NB4 (cell line): ENCODE results near the gene FMNL1.
"Not testable (repeated sequence)": the region's sequence is repeated elsewhere in the genome, so short reads cannot be mapped to it uniquely, and the experiment has no call there.

Experiments
- DNase-seq: peaks from one replicate; pipeline ENCODE4 v3.0.0; 2010; ENCODE audit warnings: low read depth
- H3K4me3 ChIP-seq: one replicate; pipeline ENCODE4 v1.5.1; 2011; ENCODE audit warnings: mild to moderate bottlenecking, low read depth, low read length, moderate library complexity
- MYC ChIP-seq: IDR thresholded peaks from 2 replicates; pipeline ENCODE4 v1.6.1; 2011; ENCODE audit warnings: low read depth, low read length
- POLR2A ChIP-seq: IDR thresholded peaks from 2 replicates; pipeline ENCODE4 v1.6.1; 2011; ENCODE audit warnings: mild to moderate bottlenecking; ENCODE audit not compliant: insufficient read length; ENCODE audit errors: extremely low read depth
- TF ChIP-seq, protein P1 (sequence below): IDR thresholded peaks from 2 replicates; pipeline ENCODE4 v1.6.1; 2011; ENCODE audit warnings: low read depth, low read length
- TF ChIP-seq, protein P2 (sequence below): IDR thresholded peaks from one replicate; pipeline ENCODE4 v1.5.1; 2012; ENCODE audit warnings: low read depth, low read length

The FMNL1 gene

DNA sequence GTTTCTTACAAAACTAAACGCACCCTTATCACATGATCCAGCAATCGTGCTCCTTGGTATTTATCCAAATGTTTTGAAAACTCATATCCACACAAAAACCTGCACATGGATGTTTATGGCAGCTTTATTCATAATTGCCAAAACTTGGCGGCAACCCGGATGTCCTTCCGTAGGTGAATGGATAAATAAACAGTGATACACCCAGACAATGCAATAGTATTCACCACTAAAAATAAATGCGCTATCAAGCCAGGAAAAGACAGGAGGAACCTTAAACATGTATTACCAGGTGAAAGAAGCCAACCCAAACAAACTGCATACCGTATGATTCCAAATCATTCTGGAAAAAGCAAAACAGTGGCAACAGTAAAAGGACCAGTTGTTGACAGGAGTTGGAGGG lies 30.2 kb downstream of the FMNL1 start:
- TF ChIP-seq, protein P1, sequence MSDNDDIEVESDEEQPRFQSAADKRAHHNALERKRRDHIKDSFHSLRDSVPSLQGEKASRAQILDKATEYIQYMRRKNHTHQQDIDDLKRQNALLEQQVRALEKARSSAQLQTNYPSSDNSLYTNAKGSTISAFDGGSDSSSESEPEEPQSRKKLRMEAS, result no peak
- no peak for TF ChIP-seq POLR2A
- TF ChIP-seq, protein P2, sequence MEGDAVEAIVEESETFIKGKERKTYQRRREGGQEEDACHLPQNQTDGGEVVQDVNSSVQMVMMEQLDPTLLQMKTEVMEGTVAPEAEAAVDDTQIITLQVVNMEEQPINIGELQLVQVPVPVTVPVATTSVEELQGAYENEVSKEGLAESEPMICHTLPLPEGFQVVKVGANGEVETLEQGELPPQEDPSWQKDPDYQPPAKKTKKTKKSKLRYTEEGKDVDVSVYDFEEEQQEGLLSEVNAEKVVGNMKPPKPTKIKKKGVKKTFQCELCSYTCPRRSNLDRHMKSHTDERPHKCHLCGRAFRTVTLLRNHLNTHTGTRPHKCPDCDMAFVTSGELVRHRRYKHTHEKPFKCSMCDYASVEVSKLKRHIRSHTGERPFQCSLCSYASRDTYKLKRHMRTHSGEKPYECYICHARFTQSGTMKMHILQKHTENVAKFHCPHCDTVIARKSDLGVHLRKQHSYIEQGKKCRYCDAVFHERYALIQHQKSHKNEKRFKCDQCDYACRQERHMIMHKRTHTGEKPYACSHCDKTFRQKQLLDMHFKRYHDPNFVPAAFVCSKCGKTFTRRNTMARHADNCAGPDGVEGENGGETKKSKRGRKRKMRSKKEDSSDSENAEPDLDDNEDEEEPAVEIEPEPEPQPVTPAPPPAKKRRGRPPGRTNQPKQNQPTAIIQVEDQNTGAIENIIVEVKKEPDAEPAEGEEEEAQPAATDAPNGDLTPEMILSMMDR, result no peak
- no peak for TF ChIP-seq MYC
- H3K4me3 ChIP-seq, result no peak overlapping the region
- no peak for DNase-seq

DNA sequence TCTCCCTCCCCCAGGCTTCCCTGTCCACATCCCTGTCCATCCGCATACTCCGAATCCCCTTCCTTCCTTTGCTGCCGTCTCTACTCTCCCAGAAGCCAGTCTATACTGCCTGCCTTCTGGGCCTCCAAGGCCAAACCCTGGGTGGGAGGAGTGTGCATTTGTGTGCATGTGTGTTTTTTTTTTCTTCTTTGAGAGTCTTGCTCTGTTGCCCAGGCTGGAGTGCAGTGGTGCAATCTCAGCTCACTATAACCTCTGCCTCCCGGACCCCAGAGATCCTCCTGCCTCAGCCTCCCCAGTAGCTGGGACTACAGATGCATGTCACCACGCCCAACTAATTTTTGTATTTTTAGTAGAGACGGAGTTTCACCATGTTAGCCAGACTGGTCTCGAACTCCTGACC lies 31.6 kb downstream of the FMNL1 start:
- not testable (repeated sequence) for DNase-seq, H3K4me3 ChIP-seq

DNA sequence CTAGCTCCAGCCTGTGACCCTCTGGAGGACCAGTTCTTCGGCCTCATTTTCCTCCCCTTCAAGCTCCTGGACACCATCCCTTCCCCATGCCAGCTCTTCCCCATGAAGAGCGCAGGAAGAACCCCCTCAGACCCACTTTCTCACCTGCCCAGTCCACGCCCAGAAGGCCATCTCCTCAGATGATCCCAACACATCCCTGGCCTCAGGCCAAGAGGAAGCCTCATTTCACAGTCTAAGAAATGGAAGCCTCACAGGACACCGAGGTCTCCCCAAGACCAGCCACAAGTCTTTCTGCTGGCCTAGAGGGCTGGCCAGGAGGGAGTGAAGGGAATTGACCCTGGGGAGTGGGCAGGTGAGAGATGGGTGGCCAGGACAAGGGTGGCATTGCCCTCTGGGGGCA lies 32.2 kb downstream of the FMNL1 start:
- H3K4me3 ChIP-seq, result no peak overlapping the region
- DNase-seq, result no peak
- TF ChIP-seq, protein P2, result no peak
- TF ChIP-seq POLR2A (no peak), MYC (no peak)
- TF ChIP-seq, protein P1, result no peak

DNA sequence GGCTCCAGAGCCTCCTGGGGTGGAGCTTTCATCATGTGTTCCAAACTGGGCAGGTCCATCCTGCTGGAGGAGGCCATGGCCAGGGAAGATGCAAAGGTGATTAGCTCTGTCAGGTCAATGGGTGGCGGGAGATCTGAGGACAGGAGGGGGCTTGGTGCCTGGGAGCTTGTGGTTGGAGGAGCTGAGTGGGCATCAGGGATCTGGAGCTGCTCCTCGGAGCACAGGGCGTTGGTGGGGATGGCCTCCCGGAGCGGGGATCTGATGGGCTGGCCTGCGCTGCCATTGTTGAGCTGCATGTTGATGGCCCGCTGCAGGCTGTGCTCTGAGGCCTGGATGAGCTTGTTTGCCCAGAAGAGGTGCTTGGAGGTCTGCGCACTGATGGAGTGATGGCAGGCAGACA lies 33.7 kb downstream of the FMNL1 start:
- TF ChIP-seq MYC (no peak), POLR2A (no peak)
- TF ChIP-seq, protein P2, result no peak
- TF ChIP-seq, protein P1, result no peak
- no peak overlapping the region for H3K4me3 ChIP-seq
- no peak for DNase-seq

DNA sequence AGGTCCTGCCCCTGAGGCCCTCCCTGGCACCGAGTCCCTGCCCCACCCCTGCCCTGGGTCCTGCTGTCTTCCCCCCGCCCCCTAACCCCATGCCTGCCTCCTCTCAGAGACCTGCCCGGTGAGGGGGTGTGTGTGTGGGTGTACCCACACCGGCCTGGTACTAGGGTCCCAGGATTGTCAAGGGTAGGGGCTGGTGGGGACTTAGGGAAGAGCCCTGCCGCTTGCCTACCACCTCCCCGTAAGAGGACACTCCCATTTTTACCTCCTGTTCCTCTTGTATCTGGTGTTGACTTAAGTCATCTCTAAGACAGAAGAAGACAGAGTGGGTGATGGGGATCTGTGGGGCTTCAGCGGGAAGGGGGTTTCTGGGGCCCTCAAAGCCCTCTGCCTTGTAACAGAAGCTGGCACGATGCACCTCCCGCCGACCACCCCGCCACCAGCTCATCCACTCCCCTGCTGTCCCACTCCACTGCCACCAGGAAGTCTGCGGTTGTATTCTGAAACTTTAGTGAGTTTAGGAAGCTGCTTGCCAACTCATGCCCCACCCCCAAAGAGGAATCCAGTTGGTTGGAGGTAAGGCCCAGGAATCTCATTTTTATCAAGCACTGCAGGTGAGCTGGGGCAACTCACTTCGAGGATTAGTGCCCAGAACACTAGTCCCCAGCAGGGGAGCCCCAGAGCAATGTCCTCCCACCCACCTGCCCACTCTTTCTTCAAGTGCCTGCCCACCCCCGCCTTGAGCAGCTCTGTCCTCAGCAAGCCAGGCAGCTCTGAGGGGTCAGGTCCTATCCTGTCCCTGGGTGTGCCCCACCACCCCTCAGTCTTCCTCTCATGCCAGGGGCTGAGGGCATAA lies 34.7 kb downstream of the FMNL1 start:
- TF ChIP-seq, protein P1, result no peak
- no peak for TF ChIP-seq POLR2A
- no peak for TF ChIP-seq MYC
- TF ChIP-seq, protein P2, result no peak

DNA sequence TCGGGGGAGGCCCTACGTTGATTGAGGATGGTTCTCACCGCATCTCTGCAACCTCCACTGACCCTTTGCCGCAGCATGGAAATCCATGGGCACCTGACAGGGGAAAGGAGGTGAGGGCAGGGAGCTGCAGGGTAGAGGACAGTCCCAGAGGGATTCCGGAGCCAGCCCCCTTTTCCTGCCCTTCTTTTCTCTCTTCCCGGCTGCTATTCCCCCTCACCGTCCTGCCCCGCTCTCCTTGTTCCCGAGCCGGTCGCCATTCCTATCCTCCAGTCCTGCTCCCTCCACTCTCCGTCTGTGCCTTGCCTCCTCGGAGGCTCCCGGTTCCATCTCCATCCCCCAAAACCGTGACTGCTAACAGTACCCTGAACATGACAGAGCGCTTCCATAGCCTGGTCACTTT lies 35.4 kb downstream of the FMNL1 start:
- no peak for TF ChIP-seq POLR2A
- TF ChIP-seq, protein P2, result no peak
- no peak for TF ChIP-seq MYC
- TF ChIP-seq, protein P1, result no peak
- DNase-seq, result no peak
- H3K4me3 ChIP-seq, result no peak overlapping the region

More for the DNA sequence above, 34.7 kb downstream of the FMNL1 start:
- peak; percentile 33 for DNase-seq
- no peak overlapping the region for H3K4me3 ChIP-seq
